HepG2 (cell line): ENCODE results near the gene ARX. TPM values are rescaled to one million over a fixed set of nuclear protein-coding genes. Genes with fewer than 3 reads are reported as not detected.

Experiments used
- ATAC-seq: fragments of 200-7000 bp; cut with Tn5 transposase; 3 replicates; pipeline ENCODE4 v1.9.1; 2020; ENCODE audit warnings: mild to moderate bottlenecking, moderate library complexity
- BruUV-seq: library from RNA; stranded (reverse); fragments of 400-500 nt; replicated peaks from 2 replicates; lab custom pipeline; 2021; lab: Mats Ljungman, UMichigan
- CTCF ChIA-PET: fragments of 300-600 bp; formaldehyde crosslinking; extraction: SDS; loops from one replicate; lab custom pipeline; 2021; ENCODE audit warnings: low total read pairs, inconsistent platforms, low intra/inter-chr PET ratio; lab: Yijun Ruan, JAX
- POLR2A ChIA-PET: fragments of 350-600 bp; sonication (Branson Sonifier 250); formaldehyde crosslinking; loops from one replicate; lab custom pipeline; 2020; ENCODE audit warnings: antibody characterized with exemption, inconsistent platforms; lab: Yijun Ruan, JAX
- DNase-seq: peaks from one replicate; pipeline ENCODE4 v3.0.0-alpha.2; 2015; ENCODE audit warnings: low spot score
- FAIRE-seq: peaks from 3 replicates; lab custom pipeline; 2011; peaks lifted over from hg19 to GRCh38; lab: Jason Lieb, UNC
- H2AFZ ChIP-seq: one replicate; pipeline ENCODE4 v1.6.1; 2011; ENCODE audit warnings: low read length, inconsistent platforms
- H3K27ac ChIP-seq: fragments of 300-600 bp; 3 replicates; pipeline ENCODE4 v1.8.0; 2011; ENCODE audit warnings: mixed run types, mild to moderate bottlenecking, mixed read lengths, low read length, inconsistent platforms; ENCODE audit not compliant: insufficient read depth; ENCODE audit errors: extremely low read length
- H3K27me3 ChIP-seq, 2 experiments: fragments of 200-600 bp in 1 of 2; 2 replicates in 1 of 2; 3 replicates in 1 of 2; pipeline versions ENCODE4 v1.6.0 to v1.8.0; 2011; ENCODE audit warnings: low read length in 2 of 2, mild to moderate bottlenecking in 2 of 2, moderate library complexity in 2 of 2, inconsistent platforms in 1 of 2; ENCODE audit not compliant: insufficient read depth in 2 of 2, control insufficient read depth in 1 of 2
- H3K36me3 ChIP-seq, 2 experiments: fragments of 200-600 bp in 1 of 2; replicated peaks in 1 of 2; 2 replicates in 1 of 2; 3 replicates in 1 of 2; pipeline versions ENCODE4 v1.5.1 to v1.8.0; 2011; ENCODE audit warnings: low read length in 2 of 2, inconsistent platforms in 1 of 2; ENCODE audit not compliant: insufficient read depth in 2 of 2, control insufficient read depth in 1 of 2
- H3K4me1 ChIP-seq: 2 replicates; pipeline ENCODE4 v1.5.1; 2012; ENCODE audit warnings: low read length, inconsistent platforms; ENCODE audit not compliant: insufficient read depth
- H3K4me2 ChIP-seq: 2 replicates; pipeline ENCODE4 v1.6.0; 2011; ENCODE audit warnings: low read depth, low read length, inconsistent platforms
- H3K4me3 ChIP-seq, 3 experiments: fragments of 200-600 bp in 1 of 3; sonication (generic), shearing (Covaris generic) in 1 of 3; replicated peaks in 1 of 3; 2 replicates each; pipeline ENCODE4 v1.5.1; 2011 to 2016; ENCODE audit warnings: low read length in 3 of 3, inconsistent platforms in 2 of 3, low read depth in 2 of 3, mild to moderate bottlenecking in 2 of 3, control low read depth in 1 of 3, mixed read lengths in 1 of 3; ENCODE audit not compliant: insufficient read depth in 1 of 3
- H3K79me2 ChIP-seq: one replicate; pipeline ENCODE4 v1.6.1; 2011; ENCODE audit warnings: low read length, inconsistent platforms; ENCODE audit not compliant: insufficient read depth
- H3K9ac ChIP-seq: 2 replicates; pipeline ENCODE4 v1.6.0; 2011; ENCODE audit warnings: mild to moderate bottlenecking, low read depth, low read length, inconsistent platforms; ENCODE audit not compliant: insufficient read depth
- H3K9me3 ChIP-seq: 2 replicates; pipeline ENCODE4 v1.5.1; 2012; ENCODE audit warnings: mild to moderate bottlenecking, low read length
- H4K20me1 ChIP-seq: 2 replicates; pipeline ENCODE4 v1.6.0; 2011; ENCODE audit warnings: inconsistent platforms, mild to moderate bottlenecking, low read length, moderate library complexity; ENCODE audit not compliant: insufficient read depth
- IKZF1 ChIP-seq: fragments of 450-650 bp; IDR thresholded peaks from 2 replicates; pipeline ENCODE4 v1.7.1; 2016
- JDP2 ChIP-seq: sonication (generic); formaldehyde crosslinking; IDR thresholded peaks from 2 replicates; pipeline ENCODE4 v1.8.1; 2022; ENCODE audit warnings: missing genetic modification reagents, borderline replicate concordance
- KLF6 ChIP-seq: IDR thresholded peaks from 2 replicates; pipeline ENCODE4 v1.8.0; 2016; ENCODE audit warnings: missing biosample characterization, missing genetic modification reagents
- PRDM15 ChIP-seq: sonication (generic); formaldehyde crosslinking; IDR thresholded peaks from 2 replicates; pipeline ENCODE4 v1.4.0; 2020; ENCODE audit warnings: missing genetic modification reagents
- SP2 ChIP-seq: sonication (generic); formaldehyde crosslinking; IDR thresholded peaks from 2 replicates; pipeline ENCODE4 v1.5.1; 2020; ENCODE audit warnings: mild to moderate bottlenecking, missing genetic modification reagents
- TRIM22 ChIP-seq: fragments of 450-650 bp; IDR thresholded peaks from 2 replicates; pipeline ENCODE4 v1.6.1; 2017
- WGBS: methylation state at CpG from one replicate; pipeline ENCODE4 v1.1.6; 2017; ENCODE audit warnings: low lambda C conversion rate; 5-methylcytosine and 5-hydroxymethylcytosine counted together
- in situ Hi-C: cut with HindIII; loops from 2 replicates; pipeline ENCODE4 v1.10.0; 2017; ENCODE audit warnings: low pct_unique_long_range_greater_than_20kb; ENCODE audit not compliant: extremely low pct_ligation_motif_present
- intact Hi-C: fragments of 100-400 bp; cut with micrococcal nuclease; formaldehyde crosslinking; loops from one replicate; pipeline ENCODE4 v1.10.0; 2022; ENCODE audit not compliant: unreplicated experiment
- polyA plus RNA-seq, 8 experiments: library from polyadenylated mRNA; depleted of rRNA in 3 of 8; stranded (reverse) in 7 of 8; unstranded in 1 of 8; fragments of >200 nt; fragmentation: Illumina TruSeq in 4 of 8; extraction: Trizol in 4 of 8; gene quantifications; 2 replicates each; pipeline versions ENCODE4 v1.2.1 to v1.2.3, GENCODE V29; 2011 to 2016; ENCODE audit warnings: low read depth in 4 of 8, missing spikeins in 1 of 8, mixed read lengths in 1 of 8; ENCODE audit not compliant: insufficient read depth in 1 of 8
- total RNA-seq, 5 experiments: library from RNA; depleted of rRNA; stranded (reverse); fragments of >200 nt; fragmentation: Illumina TruSeq; extraction: Trizol; gene quantifications; 2 replicates each; pipeline ENCODE4 v1.2.3, GENCODE V29; 2016; ENCODE audit warnings: low read depth in 1 of 5
- TF ChIP-seq, protein P1 (sequence below): IDR thresholded peaks from 2 replicates; pipeline ENCODE4 v1.6.1; 2016; ENCODE audit warnings: low read depth, missing genetic modification reagents, missing compliant biosample characterization

Gene ARX
- total and polyA plus RNA-seq, 2 of the 13 experiments (the other 11 are each of a cell fraction or from before 2014, with no cell fraction given) = not detected

DNA sequence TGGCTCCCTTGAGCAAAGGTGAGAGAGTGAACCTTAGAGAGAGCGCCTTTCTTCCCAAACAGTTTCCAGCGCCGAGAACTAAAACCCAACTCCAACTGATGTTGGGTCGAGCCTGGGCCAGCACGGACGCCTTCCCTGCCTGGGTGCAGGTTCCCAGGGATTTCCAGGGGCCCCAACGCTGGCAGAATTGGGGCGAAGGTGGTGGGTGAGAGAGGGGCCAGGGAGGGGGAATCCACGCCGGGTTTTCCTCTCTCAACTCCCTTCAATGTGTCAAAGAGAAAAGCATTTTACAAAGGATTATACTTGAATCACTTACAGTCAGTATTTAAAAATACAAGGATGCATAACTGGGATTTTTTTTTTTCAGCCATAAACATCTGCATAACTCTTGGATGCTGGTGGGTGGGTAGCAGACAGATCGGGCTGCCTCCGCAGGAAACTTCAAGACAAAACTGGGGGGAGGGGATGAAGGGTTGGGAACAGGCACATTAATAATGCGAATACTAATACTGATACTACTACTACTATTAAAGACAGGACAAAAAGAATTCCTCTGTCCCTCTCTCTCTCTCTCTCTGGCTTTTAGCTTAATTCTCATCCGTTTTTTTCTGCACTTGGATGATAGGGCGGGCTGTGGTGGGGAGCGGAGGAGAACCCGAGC is 1.3 kb upstream of the ARX start:
- H3K4me3 ChIP-seq = peak overlapping the region in 1 of 3 experiments; percentile 23; a peak in 1 of 6 replicates
- ChIA-PET CTCF (no interaction called here), POLR2A (no interaction called here)
- TF ChIP-seq SP2 (no peak), PRDM15 (peak; percentile 91)
- no peak overlapping the region for H3K9ac ChIP-seq
- no peaks in the 10 kb centered on the region for H3K79me2 ChIP-seq
- BruUV-seq = no TSS peak
- H3K36me3 ChIP-seq = no peaks in the 10 kb centered on the region
- H3K4me2 ChIP-seq = peak overlapping the region; percentile 39; the same call in 1 of the 2 replicates
- in situ Hi-C loops = no loop called here
- no peaks in the 10 kb centered on the region for H4K20me1 ChIP-seq
- H3K27me3 ChIP-seq = peaks cover 6 to 58% of the 10 kb centered on the region in 2 experiments
- FAIRE-seq (no peak), DNase-seq (no peak), ATAC-seq (no peak)
- intact Hi-C loops = no loop called here
- 33% methylated on average over 14 of the region's 17 CpGs for WGBS
- H3K4me1 ChIP-seq = peaks cover 21% of the 10 kb centered on the region
- H3K27ac ChIP-seq = no peak overlapping the region
- no peak overlapping the region for H2AFZ ChIP-seq
- H3K9me3 ChIP-seq = no peaks in the 10 kb centered on the region

DNA sequence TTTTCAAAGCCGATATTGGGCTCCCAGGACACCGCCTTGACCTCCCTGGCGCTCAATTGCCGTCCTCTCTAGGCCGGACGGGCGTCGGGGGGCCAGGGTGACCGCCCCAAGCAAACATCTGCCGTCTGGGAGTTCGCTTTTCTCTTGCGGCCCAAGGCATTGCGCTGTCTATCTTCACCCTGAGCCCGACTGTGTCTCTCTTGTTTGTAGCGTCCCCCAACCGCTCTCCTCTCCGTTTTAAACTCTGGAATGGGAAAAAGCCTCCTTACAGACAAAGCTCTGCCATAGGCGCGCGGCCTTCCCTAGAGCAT is 551 bp upstream of the ARX start:
- no peak overlapping the region; a peak in 1 of 6 replicates for H3K4me3 ChIP-seq
- H3K4me1 ChIP-seq = peaks cover 20% of the 10 kb centered on the region
- H3K9me3 ChIP-seq = no peaks in the 10 kb centered on the region
- DNase-seq (no peak), FAIRE-seq (no peak), ATAC-seq (no peak)
- H3K27me3 ChIP-seq = peaks cover 6 to 61% of the 10 kb centered on the region in 2 experiments
- H3K4me2 ChIP-seq = no peak overlapping the region; the same call in 1 of the 2 replicates
- no peak overlapping the region for H2AFZ ChIP-seq
- intact Hi-C loops = no loop called here
- no peak overlapping the region for H3K27ac ChIP-seq
- no CpG with 5 or more reads among the region's 20 CpGs for WGBS
- CTCF ChIA-PET = no interaction called here
- no peaks in the 10 kb centered on the region for H3K36me3 ChIP-seq
- H3K9ac ChIP-seq = no peak overlapping the region
- POLR2A ChIA-PET = no interaction called here
- no peaks in the 10 kb centered on the region for H3K79me2 ChIP-seq
- H4K20me1 ChIP-seq = no peaks in the 10 kb centered on the region
- in situ Hi-C loops = no loop called here
- no TSS peak for BruUV-seq
- TF ChIP-seq KLF6 = no peak
- no peak for TF ChIP-seq JDP2 (CRISPR knock-in tag)
- TF ChIP-seq IKZF1 = no peak
- TF ChIP-seq TRIM22 = no peak
- TF ChIP-seq, protein P1, sequence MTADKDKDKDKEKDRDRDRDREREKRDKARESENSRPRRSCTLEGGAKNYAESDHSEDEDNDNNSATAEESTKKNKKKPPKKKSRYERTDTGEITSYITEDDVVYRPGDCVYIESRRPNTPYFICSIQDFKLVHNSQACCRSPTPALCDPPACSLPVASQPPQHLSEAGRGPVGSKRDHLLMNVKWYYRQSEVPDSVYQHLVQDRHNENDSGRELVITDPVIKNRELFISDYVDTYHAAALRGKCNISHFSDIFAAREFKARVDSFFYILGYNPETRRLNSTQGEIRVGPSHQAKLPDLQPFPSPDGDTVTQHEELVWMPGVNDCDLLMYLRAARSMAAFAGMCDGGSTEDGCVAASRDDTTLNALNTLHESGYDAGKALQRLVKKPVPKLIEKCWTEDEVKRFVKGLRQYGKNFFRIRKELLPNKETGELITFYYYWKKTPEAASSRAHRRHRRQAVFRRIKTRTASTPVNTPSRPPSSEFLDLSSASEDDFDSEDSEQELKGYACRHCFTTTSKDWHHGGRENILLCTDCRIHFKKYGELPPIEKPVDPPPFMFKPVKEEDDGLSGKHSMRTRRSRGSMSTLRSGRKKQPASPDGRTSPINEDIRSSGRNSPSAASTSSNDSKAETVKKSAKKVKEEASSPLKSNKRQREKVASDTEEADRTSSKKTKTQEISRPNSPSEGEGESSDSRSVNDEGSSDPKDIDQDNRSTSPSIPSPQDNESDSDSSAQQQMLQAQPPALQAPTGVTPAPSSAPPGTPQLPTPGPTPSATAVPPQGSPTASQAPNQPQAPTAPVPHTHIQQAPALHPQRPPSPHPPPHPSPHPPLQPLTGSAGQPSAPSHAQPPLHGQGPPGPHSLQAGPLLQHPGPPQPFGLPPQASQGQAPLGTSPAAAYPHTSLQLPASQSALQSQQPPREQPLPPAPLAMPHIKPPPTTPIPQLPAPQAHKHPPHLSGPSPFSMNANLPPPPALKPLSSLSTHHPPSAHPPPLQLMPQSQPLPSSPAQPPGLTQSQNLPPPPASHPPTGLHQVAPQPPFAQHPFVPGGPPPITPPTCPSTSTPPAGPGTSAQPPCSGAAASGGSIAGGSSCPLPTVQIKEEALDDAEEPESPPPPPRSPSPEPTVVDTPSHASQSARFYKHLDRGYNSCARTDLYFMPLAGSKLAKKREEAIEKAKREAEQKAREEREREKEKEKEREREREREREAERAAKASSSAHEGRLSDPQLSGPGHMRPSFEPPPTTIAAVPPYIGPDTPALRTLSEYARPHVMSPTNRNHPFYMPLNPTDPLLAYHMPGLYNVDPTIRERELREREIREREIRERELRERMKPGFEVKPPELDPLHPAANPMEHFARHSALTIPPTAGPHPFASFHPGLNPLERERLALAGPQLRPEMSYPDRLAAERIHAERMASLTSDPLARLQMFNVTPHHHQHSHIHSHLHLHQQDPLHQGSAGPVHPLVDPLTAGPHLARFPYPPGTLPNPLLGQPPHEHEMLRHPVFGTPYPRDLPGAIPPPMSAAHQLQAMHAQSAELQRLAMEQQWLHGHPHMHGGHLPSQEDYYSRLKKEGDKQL (CRISPR knock-in tag) = no peak
